Measurements from ENCODE around the gene NR1H4. TPM values are rescaled to one million over a fixed set of nuclear protein-coding genes. Genes with fewer than 3 reads are reported as not detected.

The NR1H4 gene
- total and polyA plus RNA-seq, 2 donors (not counting 1 experiment from before 2014, with no cell fraction given): not detected

- no peak overlapping the region for H3K9ac ChIP-seq (ENCODE audit: low read length)
- no peak overlapping the region for H3K4me3 Mint-ChIP-seq
- H3K79me2 ChIP-seq (ENCODE audit: control insufficient read depth, insufficient read depth, low read length): no peaks in the 10 kb centered on the region
- no peaks in the 10 kb centered on the region for H3K4me1 Mint-ChIP-seq
- 83% methylated on average over 2 of the region's 3 CpGs for whole genome bisulfite sequencing (ENCODE audit: insufficient coverage)
- peaks cover 6% of the 10 kb centered on the region for H3K27me3 Mint-ChIP-seq
- peaks cover 0 to 4% (median 0%) of the 10 kb centered on the region in 4 experiments for H3K27me3 ChIP-seq (replicated peaks in 1 of 4; ENCODE audit: control extremely low read depth in 1 of 4, control insufficient read depth in 3 of 4, insufficient read depth in 4 of 4, low read length in 3 of 4)
- POLR2A ChIA-PET: no interaction called here
- no peaks in the 10 kb centered on the region for H4K20me1 ChIP-seq (ENCODE audit: control insufficient read depth, insufficient read depth, low read length, poor library complexity, severe bottlenecking)
- H3K4me3 ChIP-seq (ENCODE audit: control extremely low read depth in 1 of 5, extremely low read depth in 1 of 5, insufficient read depth in 1 of 5, low read depth in 2 of 5, low read length in 4 of 5): no peak overlapping the region
- no peaks in the 10 kb centered on the region for H3K9me3 Mint-ChIP-seq (ENCODE audit: insufficient read depth)
- no peak overlapping the region for H3K4me2 ChIP-seq (replicated peaks; ENCODE audit: low read depth, low read length, poor library complexity, severe bottlenecking)
- H3K36me3 ChIP-seq (replicated peaks in 1 of 2; ENCODE audit: control extremely low read depth in 1 of 2, control insufficient read depth in 1 of 2, extremely low read depth in 1 of 2, insufficient read depth in 2 of 2, low read length in 1 of 2): no peaks in the 10 kb centered on the region
- no peaks in the 10 kb centered on the region for H3K9me3 ChIP-seq (ENCODE audit: control extremely low read depth in 1 of 3, control insufficient read depth in 2 of 3, insufficient read depth in 1 of 3, low read length in 2 of 3)
- H2AFZ ChIP-seq (ENCODE audit: insufficient read depth, low read depth, low read length, poor library complexity, severe bottlenecking): no peak overlapping the region
- intact Hi-C loops (cut with micrococcal nuclease): no loop called here
- no peak for TF ChIP-seq EZH2 (IDR thresholded peaks at IDR 0.05; ENCODE audit: borderline replicate concordance, insufficient read depth, low read depth, low read length, poor library complexity, severe bottlenecking)
- TF ChIP-seq, protein P1, sequence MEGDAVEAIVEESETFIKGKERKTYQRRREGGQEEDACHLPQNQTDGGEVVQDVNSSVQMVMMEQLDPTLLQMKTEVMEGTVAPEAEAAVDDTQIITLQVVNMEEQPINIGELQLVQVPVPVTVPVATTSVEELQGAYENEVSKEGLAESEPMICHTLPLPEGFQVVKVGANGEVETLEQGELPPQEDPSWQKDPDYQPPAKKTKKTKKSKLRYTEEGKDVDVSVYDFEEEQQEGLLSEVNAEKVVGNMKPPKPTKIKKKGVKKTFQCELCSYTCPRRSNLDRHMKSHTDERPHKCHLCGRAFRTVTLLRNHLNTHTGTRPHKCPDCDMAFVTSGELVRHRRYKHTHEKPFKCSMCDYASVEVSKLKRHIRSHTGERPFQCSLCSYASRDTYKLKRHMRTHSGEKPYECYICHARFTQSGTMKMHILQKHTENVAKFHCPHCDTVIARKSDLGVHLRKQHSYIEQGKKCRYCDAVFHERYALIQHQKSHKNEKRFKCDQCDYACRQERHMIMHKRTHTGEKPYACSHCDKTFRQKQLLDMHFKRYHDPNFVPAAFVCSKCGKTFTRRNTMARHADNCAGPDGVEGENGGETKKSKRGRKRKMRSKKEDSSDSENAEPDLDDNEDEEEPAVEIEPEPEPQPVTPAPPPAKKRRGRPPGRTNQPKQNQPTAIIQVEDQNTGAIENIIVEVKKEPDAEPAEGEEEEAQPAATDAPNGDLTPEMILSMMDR (IDR thresholded peaks at IDR 0.05): no peak
- no peaks in the 10 kb centered on the region for H3K4me1 ChIP-seq (ENCODE audit: control insufficient read depth in 2 of 2, insufficient read depth in 2 of 2, low read length in 2 of 2)
- ATAC-seq (ENCODE audit: low read depth): no peak
- no peak overlapping the region for H3K27ac ChIP-seq (ENCODE audit: low read length in 2 of 2)
- H3K27ac Mint-ChIP-seq: no peak overlapping the region
- no peak for DNase-seq
- CTCF ChIA-PET: no interaction called here
Observed at GRCh38 chr12:100528034-100528433, 54.4 kb downstream of the NR1H4 start.

DNA sequence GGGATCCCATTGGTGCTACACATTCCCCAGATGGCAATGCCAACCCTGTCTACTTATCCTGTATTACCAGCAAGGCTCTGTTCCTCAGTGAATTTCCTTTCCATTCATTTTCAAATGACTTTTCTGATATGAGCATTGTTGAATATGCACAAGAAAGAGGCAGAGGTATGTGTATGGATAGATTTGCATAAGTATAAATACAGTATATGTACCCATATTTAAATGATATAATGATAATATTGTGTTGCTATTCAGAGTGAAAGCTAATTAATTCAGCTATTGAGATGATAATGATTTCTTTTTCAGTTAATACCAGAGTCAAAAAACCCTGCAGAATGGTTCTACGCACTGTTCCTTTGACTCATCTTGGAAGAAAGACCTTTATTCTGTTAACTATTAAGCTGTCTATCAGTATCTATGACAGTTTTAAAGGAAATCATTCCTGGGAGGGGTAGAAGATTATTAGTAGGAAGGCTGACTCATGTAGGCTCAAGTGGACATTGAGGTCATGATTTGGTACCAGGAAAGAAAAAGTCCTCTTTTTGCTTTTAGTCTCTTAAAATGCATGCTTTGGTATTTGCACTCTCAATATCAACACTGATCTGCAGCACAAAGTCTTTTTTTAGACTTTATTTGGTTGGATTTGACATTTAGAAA, 54.9 kb downstream of the NR1H4 start:
- H3K4me1 ChIP-seq (ENCODE audit: control insufficient read depth in 2 of 2, insufficient read depth in 2 of 2, low read length in 2 of 2): no peaks in the 10 kb centered on the region
- POLR2A ChIA-PET: no interaction called here
- H3K4me2 ChIP-seq (replicated peaks; ENCODE audit: low read depth, low read length, poor library complexity, severe bottlenecking): no peak overlapping the region
- no peaks in the 10 kb centered on the region for H3K36me3 ChIP-seq (replicated peaks in 1 of 2; ENCODE audit: control extremely low read depth in 1 of 2, control insufficient read depth in 1 of 2, extremely low read depth in 1 of 2, insufficient read depth in 2 of 2, low read length in 1 of 2)
- intact Hi-C loops (cut with micrococcal nuclease): no loop called here
- H3K9me3 ChIP-seq (ENCODE audit: control extremely low read depth in 1 of 3, control insufficient read depth in 2 of 3, insufficient read depth in 1 of 3, low read length in 2 of 3): no peaks in the 10 kb centered on the region
- no peak overlapping the region for H3K9ac ChIP-seq (ENCODE audit: low read length)
- TF ChIP-seq EZH2 (IDR thresholded peaks at IDR 0.05; ENCODE audit: borderline replicate concordance, insufficient read depth, low read depth, low read length, poor library complexity, severe bottlenecking): no peak
- TF ChIP-seq, protein P1 (IDR thresholded peaks at IDR 0.05): no peak
- no peak overlapping the region for H3K27ac ChIP-seq (ENCODE audit: low read length in 2 of 2)
- CTCF ChIA-PET: no interaction called here
- no peak for DNase-seq
- Mint-ChIP-seq H3K27me3 (peaks cover 6% of the 10 kb centered on the region), H3K27ac (no peak overlapping the region), H3K9me3 (ENCODE audit: insufficient read depth) (no peaks in the 10 kb centered on the region), H3K4me1 (no peaks in the 10 kb centered on the region), H3K4me3 (no peak overlapping the region)
- H3K79me2 ChIP-seq (ENCODE audit: control insufficient read depth, insufficient read depth, low read length): no peaks in the 10 kb centered on the region
- ATAC-seq (ENCODE audit: low read depth): no peak
- no peak overlapping the region for H3K4me3 ChIP-seq (ENCODE audit: control extremely low read depth in 1 of 5, extremely low read depth in 1 of 5, insufficient read depth in 1 of 5, low read depth in 2 of 5, low read length in 4 of 5)
- H4K20me1 ChIP-seq (ENCODE audit: control insufficient read depth, insufficient read depth, low read length, poor library complexity, severe bottlenecking): no peaks in the 10 kb centered on the region
- no peak overlapping the region for H2AFZ ChIP-seq (ENCODE audit: insufficient read depth, low read depth, low read length, poor library complexity, severe bottlenecking)
- WGBS (ENCODE audit: insufficient coverage): no CpG with 5 or more reads among the region's 1 CpG
- peaks cover 0 to 4% (median 0%) of the 10 kb centered on the region in 4 experiments for H3K27me3 ChIP-seq (replicated peaks in 1 of 4; ENCODE audit: control extremely low read depth in 1 of 4, control insufficient read depth in 3 of 4, insufficient read depth in 4 of 4, low read length in 3 of 4)
